ENCODE data around the gene MAPRE3.

Gene MAPRE3

GRCh38 chr2:26975102-26975501 is 4.7 kb downstream of the MAPRE3 start:
- H3K27me3 ChIP-seq (ENCODE audit: insufficient read depth, low read depth, severe bottlenecking) = no peaks in the 10 kb centered on the region
- H3K9me3 ChIP-seq (ENCODE audit: severe bottlenecking) = no peaks in the 10 kb centered on the region
- H3K4me3 ChIP-seq (ENCODE audit: low read depth, low read length) = no peak overlapping the region
- TF ChIP-seq CTCF (IDR thresholded peaks at IDR 0.05; ENCODE audit: low read depth, low read length) = no peak
- H3K27ac ChIP-seq = no peak overlapping the region
- DNase-seq = no peak
- no peaks in the 10 kb centered on the region; the same call in 1 of the 2 replicates for H3K36me3 ChIP-seq

- no peaks in the 10 kb centered on the region for H3K27me3 ChIP-seq (ENCODE audit: insufficient read depth, low read depth, severe bottlenecking)
- no peak for TF ChIP-seq CTCF (IDR thresholded peaks at IDR 0.05; ENCODE audit: low read depth, low read length)
- no peak for DNase-seq
- H3K36me3 ChIP-seq = no peaks in the 10 kb centered on the region; the same call in 1 of the 2 replicates
- no peak overlapping the region for H3K27ac ChIP-seq
- no peaks in the 10 kb centered on the region for H3K9me3 ChIP-seq (ENCODE audit: severe bottlenecking)
- no peak overlapping the region for H3K4me3 ChIP-seq (ENCODE audit: low read depth, low read length)
These were observed 5.2 kb downstream of the MAPRE3 start for GRCh38 chr2:26975656-26976055.

GRCh38 chr2:26976237-26976636 is 5.8 kb downstream of the MAPRE3 start:
- Histone ChIP-seq H3K4me3 (ENCODE audit: low read depth, low read length) (no peak overlapping the region), H3K27ac (no peak overlapping the region), H3K36me3 (no peaks in the 10 kb centered on the region; the same call in 1 of the 2 replicates), H3K27me3 (ENCODE audit: insufficient read depth, low read depth, severe bottlenecking) (no peaks in the 10 kb centered on the region), H3K9me3 (ENCODE audit: severe bottlenecking) (no peaks in the 10 kb centered on the region)
- no peak for DNase-seq
- no peak for TF ChIP-seq CTCF (IDR thresholded peaks at IDR 0.05; ENCODE audit: low read depth, low read length)

- DNase-seq = no peak
- Histone ChIP-seq H3K9me3 (ENCODE audit: severe bottlenecking) (no peaks in the 10 kb centered on the region), H3K27ac (no peak overlapping the region), H3K36me3 (no peaks in the 10 kb centered on the region; the same call in 1 of the 2 replicates), H3K27me3 (ENCODE audit: insufficient read depth, low read depth, severe bottlenecking) (no peaks in the 10 kb centered on the region), H3K4me3 (ENCODE audit: low read depth, low read length) (no peak overlapping the region)
- TF ChIP-seq CTCF (IDR thresholded peaks at IDR 0.05; ENCODE audit: low read depth, low read length) = no peak
These were observed 6.6 kb downstream of the MAPRE3 start for GRCh38 chr2:26977012-26977411.

- TF ChIP-seq CTCF (IDR thresholded peaks at IDR 0.05; ENCODE audit: low read depth, low read length) = no peak
- H3K36me3 ChIP-seq = no peaks in the 10 kb centered on the region; the same call in 1 of the 2 replicates
- H3K9me3 ChIP-seq (ENCODE audit: severe bottlenecking) = no peaks in the 10 kb centered on the region
- DNase-seq = no peak
- no peak overlapping the region for H3K4me3 ChIP-seq (ENCODE audit: low read depth, low read length)
- H3K27ac ChIP-seq = no peak overlapping the region
- H3K27me3 ChIP-seq (ENCODE audit: insufficient read depth, low read depth, severe bottlenecking) = no peaks in the 10 kb centered on the region
These were observed 7.7 kb downstream of the MAPRE3 start for GRCh38 chr2:26978061-26978596.

- DNase-seq = no peak
- Histone ChIP-seq H3K4me3 (ENCODE audit: low read depth, low read length) (no peak overlapping the region), H3K27ac (no peak overlapping the region), H3K36me3 (no peaks in the 10 kb centered on the region; the same call in 1 of the 2 replicates), H3K9me3 (ENCODE audit: severe bottlenecking) (no peaks in the 10 kb centered on the region), H3K27me3 (ENCODE audit: insufficient read depth, low read depth, severe bottlenecking) (no peaks in the 10 kb centered on the region)
- no peak for TF ChIP-seq CTCF (IDR thresholded peaks at IDR 0.05; ENCODE audit: low read depth, low read length)
These were observed 9.3 kb downstream of the MAPRE3 start for GRCh38 chr2:26979741-26980140.
